Caco-2 (cell line): ENCODE measurements around the gene PLEKHA3. TPM values are rescaled to one million over a fixed set of nuclear protein-coding genes. Genes with fewer than 3 reads are reported as not detected.

ENCODE experiments used
- BruUV-seq: library from RNA; stranded (reverse); fragments of 400-500 nt; replicated peaks from 2 replicates; lab custom pipeline; 2021; lab: Mats Ljungman, UMichigan
- CTCF ChIA-PET: fragments of 300-600 bp; sonication (Branson Sonifier 250); formaldehyde crosslinking; loops from one replicate; lab custom pipeline; 2022; ENCODE audit warnings: antibody characterized with exemption; lab: Charles Lee
- POLR2A ChIA-PET: fragments of 300-600 bp; sonication (Branson Sonifier 250); formaldehyde crosslinking; loops from one replicate; lab custom pipeline; 2022; ENCODE audit warnings: antibody characterized with exemption; lab: Charles Lee
- DNase-seq, 2 experiments: peaks; one replicate each; pipeline versions ENCODE4 v3.0.0 to v3.0.0-alpha.2; 2020 to 2022
- H3K27me3 ChIP-seq: replicated peaks from 2 replicates; pipeline ENCODE4 v1.6.0; 2011; ENCODE audit warnings: low read length; ENCODE audit not compliant: control insufficient read depth, insufficient read depth
- H3K36me3 ChIP-seq: 2 replicates; pipeline ENCODE4 v1.5.1; 2011; ENCODE audit warnings: low read length; ENCODE audit not compliant: control insufficient read depth, insufficient read depth
- H3K4me1 ChIP-seq: fragments of 250-450 bp; sonication (Bioruptor Pico); 2 replicates; pipeline ENCODE4 v1.5.1; 2020; ENCODE audit warnings: mild to moderate bottlenecking
- H3K4me3 ChIP-seq: 2 replicates; pipeline ENCODE4 v1.5.1; 2011; ENCODE audit warnings: low read depth, mild to moderate bottlenecking, control low read depth, low read length
- H3K9me3 ChIP-seq: fragments of 250-450 bp; sonication (Bioruptor Pico); 2 replicates; pipeline ENCODE4 v1.5.1; 2020; ENCODE audit warnings: mild to moderate bottlenecking, moderate library complexity
- H3K27ac Mint-ChIP-seq: one replicate; pipeline ENCODE4 v1.8.0; 2022; ENCODE audit warnings: mixed read lengths; ENCODE audit not compliant: unreplicated experiment
- H3K27me3 Mint-ChIP-seq: one replicate; pipeline ENCODE4 v1.8.0; 2022; ENCODE audit warnings: mixed read lengths; ENCODE audit not compliant: insufficient read depth, unreplicated experiment
- H3K36me3 Mint-ChIP-seq: one replicate; pipeline ENCODE4 v1.8.0; 2022; ENCODE audit warnings: mild to moderate bottlenecking, mixed read lengths; ENCODE audit not compliant: insufficient read depth, unreplicated experiment
- H3K4me1 Mint-ChIP-seq: one replicate; pipeline ENCODE4 v1.8.0; 2022; ENCODE audit warnings: low read depth, mixed read lengths; ENCODE audit not compliant: unreplicated experiment
- H3K4me3 Mint-ChIP-seq: one replicate; pipeline ENCODE4 v1.8.0; 2022; ENCODE audit warnings: mild to moderate bottlenecking, moderate library complexity, mixed read lengths; ENCODE audit not compliant: unreplicated experiment
- H3K9me3 Mint-ChIP-seq: one replicate; pipeline ENCODE4 v1.8.0; 2022; ENCODE audit warnings: mixed read lengths; ENCODE audit not compliant: unreplicated experiment
- intact Hi-C: fragments of 100-400 bp; cut with micrococcal nuclease; formaldehyde crosslinking; loops from one replicate; pipeline ENCODE4 v1.10.0; 2022; ENCODE audit not compliant: unreplicated experiment
- total RNA-seq: library from RNA; stranded (reverse); gene quantifications from 2 replicates; pipeline ENCODE4 v1.2.3, GENCODE V29; 2022
- TF ChIP-seq, protein P1 (sequence below), 2 experiments: fragments of 200-600 bp in 1 of 2; IDR thresholded peaks; 1 replicate in 1 of 2; 2 replicates in 1 of 2; pipeline versions ENCODE4 v1.5.1 to v1.8.0; 2011 to 2022; ENCODE audit warnings: antibody characterized with exemption in 1 of 2, control low read depth in 1 of 2, inconsistent platforms in 1 of 2, low read depth in 1 of 2, low read length in 1 of 2, mild to moderate bottlenecking in 1 of 2, moderate library complexity in 1 of 2; ENCODE audit not compliant: insufficient read depth in 1 of 2, severe bottlenecking in 1 of 2, unreplicated experiment in 1 of 2

Gene PLEKHA3
- total RNA-seq, 1 experiment from 2014 or later, result 18.5 TPM

GRCh38 chr2:178510384-178510783 lies 30.1 kb downstream of the PLEKHA3 start:
- Mint-ChIP-seq H3K4me1 (no peaks in the 10 kb centered on the region), H3K4me3 (no peak overlapping the region), H3K27me3 (no peaks in the 10 kb centered on the region), H3K9me3 (no peaks in the 10 kb centered on the region), H3K36me3 (peaks cover 16% of the 10 kb centered on the region), H3K27ac (no peak overlapping the region)
- intact Hi-C loops, result no loop called here
- DNase-seq, result no peak
- Histone ChIP-seq H3K9me3 (no peaks in the 10 kb centered on the region), H3K36me3 (no peaks in the 10 kb centered on the region), H3K27me3 (no peaks in the 10 kb centered on the region), H3K4me1 (no peaks in the 10 kb centered on the region), H3K4me3 (no peak overlapping the region)
- ChIA-PET CTCF (no interaction called here), POLR2A (no interaction called here)
- TF ChIP-seq, protein P1, sequence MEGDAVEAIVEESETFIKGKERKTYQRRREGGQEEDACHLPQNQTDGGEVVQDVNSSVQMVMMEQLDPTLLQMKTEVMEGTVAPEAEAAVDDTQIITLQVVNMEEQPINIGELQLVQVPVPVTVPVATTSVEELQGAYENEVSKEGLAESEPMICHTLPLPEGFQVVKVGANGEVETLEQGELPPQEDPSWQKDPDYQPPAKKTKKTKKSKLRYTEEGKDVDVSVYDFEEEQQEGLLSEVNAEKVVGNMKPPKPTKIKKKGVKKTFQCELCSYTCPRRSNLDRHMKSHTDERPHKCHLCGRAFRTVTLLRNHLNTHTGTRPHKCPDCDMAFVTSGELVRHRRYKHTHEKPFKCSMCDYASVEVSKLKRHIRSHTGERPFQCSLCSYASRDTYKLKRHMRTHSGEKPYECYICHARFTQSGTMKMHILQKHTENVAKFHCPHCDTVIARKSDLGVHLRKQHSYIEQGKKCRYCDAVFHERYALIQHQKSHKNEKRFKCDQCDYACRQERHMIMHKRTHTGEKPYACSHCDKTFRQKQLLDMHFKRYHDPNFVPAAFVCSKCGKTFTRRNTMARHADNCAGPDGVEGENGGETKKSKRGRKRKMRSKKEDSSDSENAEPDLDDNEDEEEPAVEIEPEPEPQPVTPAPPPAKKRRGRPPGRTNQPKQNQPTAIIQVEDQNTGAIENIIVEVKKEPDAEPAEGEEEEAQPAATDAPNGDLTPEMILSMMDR (IDR thresholded peaks at IDR 0.05; ENCODE audit: insufficient read depth in 1 of 2, low read depth in 1 of 2, low read length in 1 of 2, severe bottlenecking in 1 of 2, unreplicated experiment in 1 of 2), result no peak
- BruUV-seq, result no TSS peak

- intact Hi-C loops, result no loop called here
- Histone ChIP-seq H3K27me3 (no peaks in the 10 kb centered on the region), H3K4me3 (no peak overlapping the region), H3K4me1 (no peaks in the 10 kb centered on the region), H3K36me3 (no peaks in the 10 kb centered on the region), H3K9me3 (no peaks in the 10 kb centered on the region)
- Mint-ChIP-seq H3K4me3 (no peak overlapping the region), H3K36me3 (peaks cover 16% of the 10 kb centered on the region), H3K27me3 (no peaks in the 10 kb centered on the region), H3K27ac (no peak overlapping the region), H3K4me1 (no peaks in the 10 kb centered on the region), H3K9me3 (no peaks in the 10 kb centered on the region)
- POLR2A ChIA-PET, result no interaction called here
- CTCF ChIA-PET, result no interaction called here
- TF ChIP-seq, protein P1 (IDR thresholded peaks at IDR 0.05; ENCODE audit: insufficient read depth in 1 of 2, low read depth in 1 of 2, low read length in 1 of 2, severe bottlenecking in 1 of 2, unreplicated experiment in 1 of 2), result no peak
- BruUV-seq, result no TSS peak
- no peak for DNase-seq
Observed at GRCh38 chr2:178512484-178512883, 32.2 kb downstream of the PLEKHA3 start.

GRCh38 chr2:178513876-178514275 lies 33.6 kb downstream of the PLEKHA3 start:
- H3K36me3 Mint-ChIP-seq, result peaks cover 11% of the 10 kb centered on the region
- H3K9me3 Mint-ChIP-seq, result no peaks in the 10 kb centered on the region
- intact Hi-C loops, result no loop called here
- Histone ChIP-seq H3K9me3 (no peaks in the 10 kb centered on the region), H3K4me1 (no peaks in the 10 kb centered on the region), H3K36me3 (no peaks in the 10 kb centered on the region), H3K4me3 (no peak overlapping the region), H3K27me3 (no peaks in the 10 kb centered on the region)
- no TSS peak for BruUV-seq
- no peak overlapping the region for H3K27ac Mint-ChIP-seq
- ChIA-PET POLR2A (no interaction called here), CTCF (interaction anchor here (0.6 kb wide), 1 partner anchor 16 kb away, joined by 3 read pairs; no protein-coding TSS in a partner anchor)
- no peak for DNase-seq
- H3K4me3 Mint-ChIP-seq, result no peak overlapping the region
- H3K27me3 Mint-ChIP-seq, result no peaks in the 10 kb centered on the region
- H3K4me1 Mint-ChIP-seq, result no peaks in the 10 kb centered on the region
- TF ChIP-seq, protein P1 (IDR thresholded peaks at IDR 0.05; ENCODE audit: insufficient read depth in 1 of 2, low read depth in 1 of 2, low read length in 1 of 2, severe bottlenecking in 1 of 2, unreplicated experiment in 1 of 2), result no peak
